ENCODE data around the gene NCR3LG1. TPM values are rescaled to one million over a fixed set of nuclear protein-coding genes. Genes with fewer than 3 reads are reported as not detected.

Gene NCR3LG1
- total RNA-seq, 2 donors from 2014 or later, result 0.70 to 1.4 TPM

DNA sequence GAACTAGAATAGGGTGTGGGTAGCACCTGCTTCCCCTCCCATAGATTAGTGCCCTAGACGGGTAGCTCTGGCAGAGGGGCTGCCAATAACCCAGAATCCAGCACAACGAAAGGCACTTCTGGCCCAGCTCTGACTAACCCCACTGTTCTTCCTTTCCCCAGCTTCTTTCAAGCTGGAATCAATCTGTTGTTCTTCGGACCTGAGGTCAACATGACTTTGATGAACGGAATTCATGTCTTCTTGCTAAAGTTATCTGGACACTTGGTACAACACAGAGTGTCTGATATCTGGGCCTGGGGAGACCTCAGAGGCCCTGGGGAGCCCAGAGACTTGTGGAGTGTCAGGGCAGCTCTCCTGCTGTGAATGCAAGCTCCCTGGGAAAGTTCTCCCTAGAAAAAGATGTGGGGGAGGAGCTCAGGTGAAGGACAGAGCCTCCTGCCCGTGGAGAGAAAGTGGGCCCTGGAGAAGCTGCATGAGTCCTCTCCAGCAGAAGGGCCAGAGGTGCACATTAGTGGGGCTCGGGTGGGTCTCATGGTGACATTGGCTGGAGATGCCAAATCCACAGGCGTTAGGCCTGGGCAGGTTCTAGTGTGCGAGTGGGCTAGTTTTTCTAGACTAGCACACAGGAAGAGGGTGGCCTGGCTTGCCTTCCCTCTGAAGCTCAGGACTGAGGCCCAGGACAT lies 30.6 kb downstream of the NCR3LG1 start:
- DNase-seq (ENCODE audit: low spot score), result no peak
- no peaks in the 10 kb centered on the region for H3K9me3 Mint-ChIP-seq
- no peaks in the 10 kb centered on the region for H3K36me3 Mint-ChIP-seq
- ATAC-seq, result no peak
- peaks cover under 1 to 2% of the 10 kb centered on the region in 2 donors for H3K4me1 Mint-ChIP-seq (ENCODE audit: low read depth in 2 of 2)
- peaks cover 0 to under 1% of the 10 kb centered on the region in 2 donors for H3K27me3 Mint-ChIP-seq
- H3K27ac Mint-ChIP-seq, result no peak overlapping the region
- no peak overlapping the region for H3K4me3 Mint-ChIP-seq

DNA sequence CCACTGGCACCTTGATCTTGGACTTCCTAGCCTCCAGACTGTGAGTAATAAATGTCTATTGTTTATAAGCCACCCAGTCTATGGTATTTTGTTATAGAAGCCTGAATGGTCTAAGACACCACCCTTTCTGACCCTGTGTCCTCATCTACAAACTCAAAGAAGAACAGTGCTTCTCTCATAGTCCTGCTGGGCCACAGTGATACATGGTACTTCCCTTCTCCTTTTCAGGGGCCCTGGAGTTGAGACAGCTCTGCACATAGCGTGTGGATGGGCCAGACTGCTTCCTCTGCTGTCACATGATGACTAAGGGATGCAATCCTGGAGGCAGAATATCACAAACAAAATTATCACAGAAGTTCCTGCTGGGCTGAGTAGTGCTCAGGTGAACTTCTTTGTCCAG lies 31.9 kb downstream of the NCR3LG1 start:
- Mint-ChIP-seq H3K36me3 (no peaks in the 10 kb centered on the region), H3K27me3 (peaks cover 4 to 5% of the 10 kb centered on the region in 2 donors), H3K9me3 (no peaks in the 10 kb centered on the region), H3K4me1 (ENCODE audit: low read depth in 2 of 2) (peaks cover 6 to 8% of the 10 kb centered on the region in 2 donors), H3K27ac (no peak overlapping the region), H3K4me3 (no peak overlapping the region)
- DNase-seq (ENCODE audit: low spot score) (no peak), ATAC-seq (peak in 1 of 2 donors; percentile 3)

DNA sequence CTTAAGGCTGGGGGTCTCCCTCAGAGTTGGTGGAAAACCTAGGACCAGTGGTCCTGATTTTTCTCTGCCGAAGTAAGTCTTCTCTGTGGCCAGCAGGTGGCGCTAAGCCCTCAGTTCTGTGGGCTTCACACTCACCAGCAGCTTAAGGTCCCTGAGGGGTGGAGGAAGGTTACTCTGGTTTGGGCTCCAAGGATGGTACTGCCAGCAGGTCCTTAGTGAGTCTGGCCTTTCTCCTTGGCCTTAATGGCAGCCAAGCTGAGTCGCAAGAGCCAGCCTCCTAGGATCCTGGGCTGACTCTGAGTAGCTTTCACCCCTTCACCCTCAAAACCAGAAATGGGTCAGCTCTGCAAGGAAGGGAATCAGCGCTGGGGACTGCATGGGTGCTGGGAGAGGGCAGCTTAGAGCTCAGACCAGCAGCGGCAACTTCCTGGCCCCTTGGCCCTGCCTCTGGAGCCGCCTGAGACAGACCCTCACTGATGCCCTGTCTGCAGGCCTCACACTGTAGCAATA lies 32.5 kb downstream of the NCR3LG1 start:
- no peaks in the 10 kb centered on the region for H3K9me3 Mint-ChIP-seq
- peak in 1 of 2 donors; percentile 68 for ATAC-seq

DNA sequence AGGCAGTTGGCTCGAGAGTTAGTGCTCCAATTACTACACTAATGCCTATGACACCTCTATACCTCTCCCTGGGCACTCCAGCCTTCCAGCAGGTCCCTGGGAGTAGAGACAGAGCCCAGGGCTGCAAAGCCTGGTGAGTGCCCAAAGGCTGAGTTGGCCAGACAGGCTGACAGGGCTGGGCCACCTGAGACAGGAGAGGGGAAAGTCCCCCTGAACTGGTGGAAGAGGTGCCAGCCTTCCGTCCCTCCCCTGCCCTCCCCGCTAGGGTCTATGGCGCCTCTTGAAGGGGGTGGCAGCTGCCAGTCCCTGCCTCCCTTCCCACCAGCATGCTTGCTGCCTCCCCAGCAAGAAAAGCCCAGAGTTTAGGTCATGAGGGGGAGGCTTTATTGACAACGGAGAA lies 33.9 kb downstream of the NCR3LG1 start:
- peaks cover 8 to 10% of the 10 kb centered on the region in 2 donors for H3K4me1 Mint-ChIP-seq (ENCODE audit: low read depth in 2 of 2)
- ATAC-seq (no peak), DNase-seq (ENCODE audit: low spot score) (no peak)
- no peaks in the 10 kb centered on the region for H3K9me3 Mint-ChIP-seq
- H3K27me3 Mint-ChIP-seq, result peaks cover 4 to 5% of the 10 kb centered on the region in 2 donors
- no peak overlapping the region for H3K4me3 Mint-ChIP-seq
- H3K27ac Mint-ChIP-seq, result no peak overlapping the region
- H3K36me3 Mint-ChIP-seq, result no peaks in the 10 kb centered on the region

More for the DNA sequence above, 32.5 kb downstream of the NCR3LG1 start:
- Mint-ChIP-seq H3K27me3 (peaks cover 4 to 5% of the 10 kb centered on the region in 2 donors), H3K4me1 (ENCODE audit: low read depth in 2 of 2) (peaks cover 6 to 8% of the 10 kb centered on the region in 2 donors), H3K36me3 (no peaks in the 10 kb centered on the region), H3K4me3 (no peak overlapping the region), H3K27ac (no peak overlapping the region)
- DNase-seq (ENCODE audit: low spot score), result no peak

DNA sequence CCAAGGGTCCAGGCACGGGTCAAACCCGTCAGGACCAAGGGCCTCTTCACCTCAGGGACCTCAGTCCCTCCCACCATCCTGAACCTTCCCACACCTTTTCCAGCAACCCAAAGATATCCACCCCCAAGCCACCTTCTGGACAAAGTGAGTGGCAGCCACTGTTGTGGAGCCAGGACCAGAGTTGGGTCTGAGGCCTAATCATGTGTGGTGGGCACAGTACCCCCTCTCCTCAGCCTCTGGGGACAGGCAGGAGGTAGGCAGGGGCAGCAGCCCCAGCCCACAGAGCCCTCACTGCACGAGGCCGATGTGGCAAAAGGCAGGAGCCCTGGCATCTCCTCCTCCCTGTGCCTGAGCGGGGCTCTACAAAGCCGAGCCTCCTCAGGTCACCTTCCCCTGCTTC lies 34.3 kb downstream of the NCR3LG1 start:
- Mint-ChIP-seq H3K4me3 (no peak overlapping the region), H3K36me3 (no peaks in the 10 kb centered on the region), H3K4me1 (ENCODE audit: low read depth in 2 of 2) (peaks cover 8 to 10% of the 10 kb centered on the region in 2 donors), H3K9me3 (no peaks in the 10 kb centered on the region), H3K27ac (no peak overlapping the region), H3K27me3 (peaks cover 4 to 5% of the 10 kb centered on the region in 2 donors)
- ATAC-seq (no peak), DNase-seq (ENCODE audit: low spot score) (no peak)

DNA sequence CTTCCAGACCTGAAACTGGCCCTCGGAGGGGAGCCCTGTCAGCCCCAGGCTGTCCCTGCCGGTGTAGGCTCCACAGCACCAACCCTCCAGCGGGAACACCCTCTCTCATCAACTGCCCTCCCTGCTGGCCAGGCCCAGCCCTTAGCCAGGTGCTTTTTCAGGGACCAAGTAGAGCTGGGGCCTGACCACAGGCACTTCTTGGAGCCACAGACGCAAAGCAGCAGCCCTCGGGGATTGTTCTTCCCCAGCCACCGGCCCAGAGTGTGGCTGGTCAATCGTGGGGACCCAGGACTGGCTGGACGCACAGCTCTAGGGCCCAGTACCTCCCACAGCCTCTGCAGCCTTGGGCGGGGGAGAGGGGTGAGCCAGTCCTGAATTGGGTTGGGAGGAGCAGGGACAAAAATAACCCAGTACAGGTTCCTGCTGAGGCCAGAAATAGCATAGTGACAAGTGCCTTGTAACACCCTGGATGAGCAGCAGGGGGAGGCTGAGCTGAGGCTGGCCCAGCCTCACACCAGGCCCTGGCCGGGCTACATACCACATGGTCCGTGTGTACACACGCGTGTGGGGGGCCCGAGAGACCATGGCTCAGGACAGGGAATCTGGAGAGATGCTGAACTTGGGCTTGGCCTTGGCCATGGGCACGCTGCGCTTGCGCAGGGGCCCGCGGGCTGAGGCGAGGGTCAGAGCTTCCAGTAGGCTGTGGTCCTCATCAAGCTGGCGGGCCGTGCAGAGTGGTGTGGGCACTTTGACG lies 34.9 kb downstream of the NCR3LG1 start:
- peaks cover 8 to 10% of the 10 kb centered on the region in 2 donors for H3K4me1 Mint-ChIP-seq (ENCODE audit: low read depth in 2 of 2)
- ATAC-seq (peak in 1 of 2 donors; percentile 53), DNase-seq (ENCODE audit: low spot score) (no peak)
- H3K36me3 Mint-ChIP-seq, result no peaks in the 10 kb centered on the region
- peaks cover 4 to 5% of the 10 kb centered on the region in 2 donors for H3K27me3 Mint-ChIP-seq
- peak overlapping the region; percentile 20 for H3K4me3 Mint-ChIP-seq
- H3K27ac Mint-ChIP-seq, result no peak overlapping the region
- no peaks in the 10 kb centered on the region for H3K9me3 Mint-ChIP-seq

DNA sequence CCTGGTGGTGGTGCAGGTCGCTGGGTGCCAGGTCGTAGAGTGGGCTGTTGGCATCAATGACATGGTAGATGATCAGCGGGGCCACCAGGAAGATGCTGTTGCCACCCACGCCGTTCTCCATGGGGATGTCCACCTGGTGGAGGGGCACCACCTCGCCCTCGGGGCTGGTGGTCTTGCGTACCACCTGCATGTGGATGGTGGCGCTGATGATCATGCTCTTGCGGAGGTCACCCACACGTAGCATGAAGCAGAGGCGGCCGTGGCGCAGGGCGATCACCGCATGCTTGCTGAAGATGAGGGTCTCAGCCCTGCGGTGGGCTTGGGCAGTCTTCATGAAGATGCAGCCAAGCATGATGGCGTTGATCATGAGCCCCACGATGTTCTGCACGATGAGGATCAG lies 35.7 kb downstream of the NCR3LG1 start:
- H3K27ac Mint-ChIP-seq, result no peak overlapping the region

DNA sequence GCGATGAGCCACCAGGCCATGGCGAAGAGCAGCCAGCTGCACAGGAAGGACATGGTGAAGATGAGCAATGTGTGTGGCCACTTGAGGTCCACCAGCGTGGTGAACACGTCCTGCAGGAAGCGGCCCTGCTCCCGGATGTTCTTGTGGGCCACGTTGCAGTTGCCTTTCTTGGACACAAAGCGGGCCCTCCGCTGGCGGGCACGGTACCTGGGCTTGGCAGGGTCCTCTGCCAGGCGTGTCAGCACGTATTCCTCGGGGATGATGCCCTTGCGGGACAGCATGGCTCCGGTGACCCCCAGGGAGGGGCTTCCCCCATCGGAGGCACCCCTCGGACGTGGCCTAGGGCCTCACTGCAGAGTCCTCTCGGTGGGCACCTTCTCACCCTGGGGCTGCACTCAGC lies 36.2 kb downstream of the NCR3LG1 start:
- Mint-ChIP-seq H3K4me3 (peak overlapping the region; percentile 54), H3K27ac (no peak overlapping the region), H3K4me1 (ENCODE audit: low read depth in 2 of 2) (peaks cover 8 to 10% of the 10 kb centered on the region in 2 donors), H3K36me3 (no peaks in the 10 kb centered on the region), H3K27me3 (peaks cover 4 to 5% of the 10 kb centered on the region in 2 donors), H3K9me3 (no peaks in the 10 kb centered on the region)
- peak in 1 of 2 donors; percentile 22 for ATAC-seq
- no peak for DNase-seq (ENCODE audit: low spot score)

More for the DNA sequence above, 35.7 kb downstream of the NCR3LG1 start:
- H3K4me3 Mint-ChIP-seq, result peak overlapping the region; percentile 54
- H3K36me3 Mint-ChIP-seq, result no peaks in the 10 kb centered on the region
- H3K27me3 Mint-ChIP-seq, result peaks cover 4 to 5% of the 10 kb centered on the region in 2 donors
- ATAC-seq (no peak), DNase-seq (ENCODE audit: low spot score) (no peak)
- H3K9me3 Mint-ChIP-seq, result no peaks in the 10 kb centered on the region
- peaks cover 8 to 10% of the 10 kb centered on the region in 2 donors for H3K4me1 Mint-ChIP-seq (ENCODE audit: low read depth in 2 of 2)

DNA sequence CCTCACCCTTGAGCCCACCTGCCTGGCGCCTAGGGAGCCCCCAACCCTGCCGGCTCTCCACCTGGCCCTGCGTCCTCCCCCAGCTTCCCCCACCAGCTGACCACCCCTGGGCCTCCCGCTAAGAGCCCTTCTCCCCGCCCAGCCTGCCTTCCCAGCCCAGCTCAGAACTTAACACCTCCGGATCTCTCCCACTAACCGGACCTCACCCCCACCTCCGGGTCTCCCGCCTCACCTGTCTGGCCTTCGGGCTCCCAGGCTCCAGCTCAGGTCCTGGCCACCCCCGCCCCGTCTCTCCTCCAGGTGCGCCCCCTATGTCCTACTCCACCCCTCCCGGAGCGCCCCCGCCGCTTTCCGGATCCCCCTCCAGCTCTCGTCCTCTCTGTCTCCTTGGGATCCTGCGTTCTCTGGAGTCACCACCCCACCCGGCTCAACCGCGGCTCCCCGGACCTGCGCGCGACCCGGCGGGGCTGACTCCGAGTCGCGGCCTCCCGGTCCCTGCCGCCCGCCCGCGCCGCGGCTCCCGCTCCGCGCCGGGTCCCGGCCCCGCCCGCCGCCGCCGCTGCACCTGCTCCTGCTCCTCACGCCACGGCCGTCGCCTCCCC lies 37.1 kb downstream of the NCR3LG1 start, which contains the start of gene KCNJ11:
KCNJ11 (minus strand) TSS at position 51 of the 602 bp plus-strand sequence. CDS start 568 bp downstream, outside the sequence.
- peaks cover 8 to 10% of the 10 kb centered on the region in 2 donors for H3K4me1 Mint-ChIP-seq (ENCODE audit: low read depth in 2 of 2)
- no peaks in the 10 kb centered on the region for H3K36me3 Mint-ChIP-seq
- ATAC-seq, result peak; percentile 60 to 73
- no peak within 1 kb of the TSS for H3K27ac Mint-ChIP-seq
- no peak for DNase-seq (ENCODE audit: low spot score)
- H3K9me3 Mint-ChIP-seq, result no peaks in the 10 kb centered on the region
- peak within 1 kb of the TSS; percentile 68 for H3K4me3 Mint-ChIP-seq
- H3K27me3 Mint-ChIP-seq, result peaks cover 4 to 5% of the 10 kb centered on the region in 2 donors

DNA sequence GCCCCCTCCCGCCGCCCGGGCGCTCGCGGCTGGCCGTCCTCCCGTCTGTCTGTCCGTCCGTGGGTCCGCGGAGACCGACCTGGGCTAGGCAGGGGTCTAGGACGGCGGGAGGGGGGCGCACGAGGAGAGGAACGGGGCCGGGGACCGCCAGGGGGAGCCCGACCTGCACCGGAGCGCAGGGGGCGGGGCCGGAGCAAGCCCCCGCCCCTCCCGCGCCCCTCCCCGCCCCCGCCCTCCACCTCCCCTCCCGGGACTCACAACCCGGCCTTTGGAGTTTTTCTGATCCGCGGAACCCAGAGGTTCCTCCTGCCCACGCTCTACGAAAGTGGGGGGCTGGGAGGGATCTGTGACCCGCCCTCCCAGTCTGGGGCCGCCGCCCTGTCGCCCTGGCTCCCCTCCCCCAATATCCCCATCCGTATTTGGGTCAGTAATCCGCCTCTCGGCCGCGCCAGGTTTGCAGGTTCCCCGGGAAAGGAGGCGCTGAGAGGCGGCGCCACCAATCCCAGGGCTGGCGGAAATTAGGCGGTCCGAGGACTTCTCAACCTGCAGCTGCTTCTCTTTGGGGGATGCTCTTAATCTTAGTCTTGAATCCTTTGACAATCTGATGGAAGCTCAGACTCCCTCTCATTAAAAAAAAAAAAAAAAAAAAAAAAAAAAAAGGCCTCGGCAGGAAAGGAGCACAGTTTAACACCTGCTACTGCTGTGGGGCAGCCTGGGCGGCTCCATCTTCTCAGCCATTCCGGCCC lies 37.8 kb downstream of the NCR3LG1 start:
- peak overlapping the region; percentile 68 for H3K4me3 Mint-ChIP-seq
- H3K9me3 Mint-ChIP-seq, result no peaks in the 10 kb centered on the region
- H3K36me3 Mint-ChIP-seq, result no peaks in the 10 kb centered on the region
- ATAC-seq (peak; percentile 85 to 91), DNase-seq (ENCODE audit: low spot score) (peak; percentile 82)
- peaks cover 4 to 5% of the 10 kb centered on the region in 2 donors for H3K27me3 Mint-ChIP-seq
- no peak overlapping the region for H3K27ac Mint-ChIP-seq
- H3K4me1 Mint-ChIP-seq (ENCODE audit: low read depth in 2 of 2), result peaks cover 8 to 10% of the 10 kb centered on the region in 2 donors

DNA sequence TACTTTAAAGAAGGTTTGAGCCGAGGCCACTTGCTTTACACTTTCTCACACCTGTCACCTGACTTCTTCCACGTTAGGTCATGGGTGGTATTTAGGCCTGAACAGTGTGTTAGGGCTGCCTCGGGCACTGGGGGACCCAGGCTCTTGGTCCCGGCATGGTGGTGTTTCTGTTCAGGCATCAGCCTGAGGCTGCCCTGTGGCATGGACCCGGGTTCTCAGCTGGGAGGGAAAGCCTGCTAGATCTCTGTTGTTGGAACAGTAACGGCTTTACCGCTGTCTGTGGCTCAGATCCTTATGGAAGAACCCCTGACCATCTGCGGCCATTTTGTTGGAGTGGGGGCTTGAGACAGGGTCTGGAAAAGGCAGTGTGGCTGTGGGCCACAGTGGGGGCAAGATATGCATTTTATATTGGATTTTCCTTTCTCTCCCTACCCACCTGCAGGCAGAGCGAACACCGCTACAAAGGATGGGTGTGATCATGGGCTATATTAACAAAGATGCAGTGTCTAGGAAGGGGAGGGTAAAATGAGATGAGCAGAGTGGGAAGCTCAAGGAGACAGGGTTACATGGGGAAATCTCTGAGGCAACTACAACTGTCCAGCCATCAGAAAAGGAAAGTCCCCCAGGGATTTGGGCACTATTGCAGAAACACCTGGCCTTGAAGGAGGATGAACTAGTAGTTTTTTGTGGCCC lies 38.5 kb downstream of the NCR3LG1 start:
- peaks cover 8 to 10% of the 10 kb centered on the region in 2 donors for H3K4me1 Mint-ChIP-seq (ENCODE audit: low read depth in 2 of 2)
- H3K9me3 Mint-ChIP-seq, result no peaks in the 10 kb centered on the region
- H3K27me3 Mint-ChIP-seq, result peaks cover 4 to 5% of the 10 kb centered on the region in 2 donors
- ATAC-seq (no peak), DNase-seq (ENCODE audit: low spot score) (no peak)
- H3K27ac Mint-ChIP-seq, result no peak overlapping the region
- H3K4me3 Mint-ChIP-seq, result peak overlapping the region; percentile 68
- H3K36me3 Mint-ChIP-seq, result no peaks in the 10 kb centered on the region

DNA sequence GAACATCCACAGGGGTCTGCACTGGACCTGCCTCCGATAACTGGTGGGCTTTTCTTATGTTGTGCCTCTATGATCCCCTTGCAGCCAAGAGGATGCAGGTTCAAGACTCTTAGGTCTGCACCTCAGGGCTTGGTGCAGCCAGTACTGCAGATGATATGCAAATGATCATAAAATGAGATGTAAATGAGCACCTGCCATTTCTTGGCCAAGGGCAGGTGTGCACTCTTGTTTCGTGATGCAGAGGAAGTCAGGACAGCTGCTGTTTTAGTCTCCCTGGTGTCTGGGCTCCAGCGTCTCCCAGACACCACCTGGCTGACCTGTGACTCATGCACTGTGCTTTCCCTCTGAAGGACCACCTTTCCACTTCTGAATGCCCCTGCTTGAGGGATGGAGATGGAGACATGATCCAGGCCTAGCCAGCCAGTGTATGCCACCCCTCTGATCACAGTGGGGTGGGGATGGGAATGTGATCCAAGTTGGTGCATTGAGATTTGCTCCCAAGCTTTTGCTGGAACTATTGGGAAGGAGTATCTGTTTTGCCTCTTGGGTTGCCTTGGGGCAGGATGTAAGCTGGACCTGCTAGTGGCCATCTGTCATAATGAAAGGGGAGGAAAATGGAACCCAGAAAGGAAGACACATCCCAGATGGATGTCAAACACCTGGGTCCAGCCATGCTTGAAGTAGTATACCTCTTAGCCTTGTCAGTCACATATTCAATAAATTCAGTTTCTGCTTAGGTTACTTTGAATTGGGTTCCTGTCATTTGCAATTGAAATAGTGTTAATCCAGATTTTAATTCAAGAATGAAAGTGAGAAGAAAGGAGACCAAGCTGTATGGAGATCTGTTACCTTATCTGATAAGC lies 40.1 kb downstream of the NCR3LG1 start:
- no peak for DNase-seq (ENCODE audit: low spot score)
- Mint-ChIP-seq H3K4me1 (ENCODE audit: low read depth in 2 of 2) (peaks cover 8 to 10% of the 10 kb centered on the region in 2 donors), H3K27me3 (peaks cover 4 to 5% of the 10 kb centered on the region in 2 donors), H3K9me3 (no peaks in the 10 kb centered on the region), H3K36me3 (no peaks in the 10 kb centered on the region), H3K4me3 (no peak overlapping the region), H3K27ac (peak overlapping the region in 1 of 2 donors; percentile 1)
- no peak for ATAC-seq

Measured in natural killer cell treated with Interleukin-12 subunit alpha and Interleukin-12 subunit beta and Interleukin-15 and Interleukin-18, amount 100 ng/mL, for 72 hours (primary cell).